ENCODE results near the gene NUDT22. TPM values are rescaled to one million over a fixed set of nuclear protein-coding genes. Genes with fewer than 3 reads are reported as not detected.

Gene NUDT22
- total RNA-seq, 1 donor from 2014 or later, result 44.6 TPM

DNA sequence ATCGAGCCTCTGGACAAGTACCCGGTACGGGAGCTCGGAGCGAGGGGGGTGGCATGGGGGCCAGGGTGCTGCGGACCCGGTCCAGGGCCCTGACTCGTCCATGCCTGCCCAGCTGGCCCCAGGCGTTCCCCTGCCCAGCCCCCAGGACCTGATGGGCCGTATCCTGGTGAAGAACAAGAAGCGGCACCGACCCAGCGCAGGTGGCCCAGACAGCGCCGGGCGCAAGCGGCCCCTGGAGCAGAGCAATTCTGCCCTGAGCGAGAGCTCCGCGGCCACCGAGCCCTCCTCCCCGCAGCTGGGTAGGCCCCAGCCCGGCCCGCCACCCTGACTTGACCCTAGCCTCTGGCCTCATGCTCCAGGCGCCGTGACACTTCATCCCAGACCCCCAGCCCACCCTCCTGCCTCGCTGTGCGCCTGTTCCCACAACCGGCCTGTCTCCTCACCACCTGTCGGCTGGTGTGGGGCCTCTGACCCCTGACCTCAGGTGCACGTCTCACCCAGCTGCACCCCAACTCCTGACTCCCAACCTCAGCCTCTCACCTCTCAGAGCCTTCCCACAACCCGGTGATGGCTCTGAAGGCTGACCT is 33.0 kb downstream of the NUDT22 start:
- DNase-seq, result no peak

DNA sequence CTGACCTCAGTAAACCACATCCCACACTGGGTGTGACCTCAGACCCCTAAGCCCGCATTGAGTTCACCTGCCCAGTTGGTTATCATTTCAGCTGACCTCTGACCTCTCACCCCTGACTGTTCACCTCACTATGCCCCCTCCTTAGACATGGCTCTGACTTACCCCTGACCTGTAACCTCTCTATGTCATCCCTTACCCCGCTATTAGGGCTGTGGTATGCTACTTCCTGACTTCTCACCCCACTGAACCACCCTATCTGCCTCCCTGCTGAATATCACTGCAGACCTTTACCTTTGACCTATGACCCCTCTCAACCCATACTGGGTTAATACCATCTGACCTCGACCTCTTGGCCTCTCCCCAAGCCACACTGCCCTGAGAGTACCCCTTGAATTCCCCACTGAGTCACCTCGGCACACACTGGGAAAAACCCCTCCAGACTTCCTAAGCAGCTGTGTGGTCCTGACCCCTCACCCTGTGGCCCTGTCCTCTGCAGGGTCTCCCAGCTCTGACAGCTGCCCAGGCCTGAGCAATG is 33.5 kb downstream of the NUDT22 start:
- no peak for DNase-seq

DNA sequence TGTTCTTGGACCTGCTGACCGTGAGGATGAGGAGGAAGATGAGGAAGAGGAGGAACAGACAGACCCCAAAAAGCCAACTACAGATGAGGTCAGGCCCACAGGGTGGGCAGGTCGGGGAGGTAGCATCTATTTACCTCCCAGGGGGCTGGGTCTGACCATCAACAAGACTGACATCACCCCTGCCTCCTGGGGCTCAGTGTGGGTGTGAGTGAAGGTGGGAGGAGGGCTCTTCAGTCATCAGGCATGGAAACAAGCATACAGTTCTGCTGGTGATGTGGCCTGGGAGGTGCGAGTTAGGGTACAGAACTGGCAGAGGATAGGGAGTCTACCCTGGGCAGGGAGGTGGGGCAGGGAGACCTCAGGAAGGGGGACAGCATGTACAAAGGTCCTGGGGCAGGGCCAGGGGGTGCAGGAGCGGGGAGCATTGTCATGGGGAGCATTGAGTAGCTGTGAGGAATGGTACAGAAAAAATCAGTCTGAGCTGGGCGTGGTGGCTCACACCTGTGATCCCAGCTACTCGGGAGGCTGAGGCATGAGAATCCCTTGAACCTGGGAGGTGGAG is 34.2 kb downstream of the NUDT22 start:
- no peak for DNase-seq

DNA sequence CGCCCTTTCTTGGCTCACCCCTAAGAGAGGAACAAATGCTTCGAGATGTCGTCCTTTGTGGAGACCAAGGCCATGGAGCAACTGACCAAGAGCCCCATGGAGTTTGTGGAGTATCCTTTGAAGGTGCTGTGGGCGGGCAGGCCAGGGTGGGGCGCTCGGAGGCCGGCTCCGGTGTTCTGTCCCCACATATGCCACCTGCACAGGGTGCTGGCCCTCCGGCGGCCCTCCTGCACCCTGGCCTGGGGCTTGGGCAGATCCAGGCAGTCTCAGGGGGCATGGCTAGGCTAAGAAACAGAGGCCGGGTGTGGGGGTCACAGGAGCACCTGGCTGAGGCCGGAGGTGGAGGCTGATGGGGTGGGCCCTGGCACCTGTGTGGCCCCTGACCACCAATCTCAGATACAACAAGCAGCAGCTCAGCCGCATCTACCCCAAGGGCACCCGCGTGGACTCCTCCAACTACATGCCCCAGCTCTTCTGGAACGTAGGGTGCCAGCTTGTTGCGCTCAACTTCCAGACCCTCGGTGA is 35.5 kb downstream of the NUDT22 start:
- DNase-seq, result no peak

DNA sequence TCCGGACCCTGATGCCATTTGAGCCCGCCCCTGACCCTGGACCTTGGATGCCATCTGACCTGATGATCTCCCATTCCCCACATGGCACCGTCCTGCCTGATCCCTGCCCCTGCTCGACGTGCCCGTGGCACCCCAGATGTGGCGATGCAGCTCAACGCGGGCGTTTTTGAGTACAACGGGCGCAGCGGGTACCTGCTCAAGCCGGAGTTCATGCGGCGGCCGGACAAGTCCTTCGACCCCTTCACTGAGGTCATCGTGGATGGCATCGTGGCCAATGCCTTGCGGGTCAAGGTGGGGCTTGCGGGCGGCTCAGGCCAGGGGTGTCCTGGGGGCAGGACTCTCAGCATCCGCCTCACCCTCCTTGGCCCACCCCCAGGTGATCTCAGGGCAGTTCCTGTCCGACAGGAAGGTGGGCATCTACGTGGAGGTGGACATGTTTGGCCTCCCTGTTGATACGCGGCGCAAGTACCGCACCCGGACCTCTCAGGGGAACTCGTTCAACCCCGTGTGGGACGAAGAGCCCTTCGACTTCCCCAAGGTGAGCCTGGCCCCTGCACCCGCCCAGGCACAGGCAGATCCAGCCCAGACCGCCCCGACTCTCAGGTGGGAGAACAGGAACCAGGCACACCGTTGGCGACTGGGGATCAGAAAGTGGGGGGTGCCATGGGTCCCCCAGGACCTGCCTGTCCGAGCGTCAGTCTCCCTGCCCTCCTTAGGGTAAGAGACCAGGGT is 36.4 kb downstream of the NUDT22 start:
- no peak for DNase-seq

DNA sequence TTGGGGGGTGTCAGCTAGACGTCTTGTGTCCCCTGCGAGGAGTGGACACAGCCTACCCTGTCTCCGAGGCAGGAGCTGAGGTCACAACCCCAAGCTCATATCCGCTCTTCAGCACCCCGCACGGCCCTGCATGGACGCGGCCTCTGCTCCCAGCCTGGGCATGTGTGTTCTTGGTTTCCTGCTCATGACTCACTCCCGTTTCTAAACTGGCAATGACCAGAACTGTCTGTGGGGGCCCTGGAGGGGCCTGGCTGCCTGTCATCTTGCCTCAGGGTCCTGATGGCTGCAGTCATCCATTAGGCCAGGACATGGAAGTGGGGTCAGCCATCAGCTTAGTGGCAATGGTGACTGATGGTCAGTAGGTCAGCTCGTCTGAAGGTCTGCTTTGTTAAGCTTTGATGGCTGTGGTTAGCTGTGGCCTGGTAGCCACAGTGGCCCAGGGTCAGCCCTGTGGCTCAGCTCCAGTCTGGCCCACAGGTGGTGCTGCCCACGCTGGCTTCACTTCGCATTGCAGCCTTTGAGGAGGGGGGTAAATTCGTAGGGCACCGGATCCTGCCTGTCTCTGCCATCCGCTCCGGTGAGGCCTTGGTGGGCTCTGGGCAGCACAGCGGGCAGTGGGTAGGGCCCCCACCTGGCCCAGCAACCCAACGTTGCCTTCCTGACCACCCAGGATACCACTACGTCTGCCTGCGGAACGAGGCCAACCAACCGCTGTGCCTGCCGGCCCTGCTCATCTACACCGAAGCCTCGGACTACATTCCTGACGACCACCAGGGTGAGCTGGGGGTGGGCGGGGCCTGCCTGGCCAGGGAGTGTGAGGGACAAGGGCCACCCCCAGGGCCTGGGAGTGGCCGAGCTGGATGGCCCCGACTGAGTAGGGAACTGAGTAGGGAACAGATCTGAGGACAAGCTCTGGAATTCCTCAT is 37.2 kb downstream of the NUDT22 start:
- peak; percentile 89 for DNase-seq

DNA sequence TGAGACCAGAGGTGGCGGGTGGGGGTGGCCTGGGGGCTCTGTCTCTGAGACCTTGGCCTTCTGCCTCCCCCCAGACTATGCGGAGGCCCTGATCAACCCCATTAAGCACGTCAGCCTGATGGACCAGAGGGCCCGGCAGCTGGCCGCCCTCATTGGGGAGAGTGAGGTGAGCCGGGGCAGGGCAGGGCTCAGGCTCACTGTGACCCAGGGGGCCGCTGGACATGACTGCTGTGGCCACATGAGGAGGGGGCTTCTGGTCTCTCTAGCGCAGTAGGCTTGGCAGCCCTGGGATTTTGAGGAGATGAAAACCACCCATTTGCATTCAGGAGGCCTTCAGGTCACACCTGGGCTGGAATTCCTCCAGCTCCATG is 37.9 kb downstream of the NUDT22 start:
- DNase-seq, result no peak

DNA sequence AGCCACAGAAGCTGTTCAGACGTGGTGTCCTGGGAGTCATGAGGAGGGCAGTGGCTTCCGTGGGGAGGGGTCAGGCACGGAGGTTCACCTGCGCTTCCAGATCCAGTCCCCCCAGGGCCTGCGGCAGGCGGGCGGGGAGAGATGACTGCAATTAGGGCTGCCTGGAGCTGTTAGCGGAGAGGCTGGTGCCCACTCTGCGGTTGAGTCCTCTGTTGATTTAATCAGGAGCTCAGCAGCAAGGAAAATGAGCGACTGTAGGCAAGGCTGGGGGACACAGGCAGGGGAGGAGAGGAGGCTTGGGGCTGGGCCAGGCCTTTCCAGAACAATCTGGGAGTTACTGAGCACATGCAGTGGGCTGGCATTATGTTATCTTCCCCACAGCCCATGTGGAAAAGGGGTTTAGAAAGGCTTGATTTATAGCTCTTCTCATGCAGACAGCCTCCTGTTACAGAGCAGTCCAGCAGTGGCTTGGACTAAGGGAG is 38.3 kb downstream of the NUDT22 start:
- no peak for DNase-seq

DNA sequence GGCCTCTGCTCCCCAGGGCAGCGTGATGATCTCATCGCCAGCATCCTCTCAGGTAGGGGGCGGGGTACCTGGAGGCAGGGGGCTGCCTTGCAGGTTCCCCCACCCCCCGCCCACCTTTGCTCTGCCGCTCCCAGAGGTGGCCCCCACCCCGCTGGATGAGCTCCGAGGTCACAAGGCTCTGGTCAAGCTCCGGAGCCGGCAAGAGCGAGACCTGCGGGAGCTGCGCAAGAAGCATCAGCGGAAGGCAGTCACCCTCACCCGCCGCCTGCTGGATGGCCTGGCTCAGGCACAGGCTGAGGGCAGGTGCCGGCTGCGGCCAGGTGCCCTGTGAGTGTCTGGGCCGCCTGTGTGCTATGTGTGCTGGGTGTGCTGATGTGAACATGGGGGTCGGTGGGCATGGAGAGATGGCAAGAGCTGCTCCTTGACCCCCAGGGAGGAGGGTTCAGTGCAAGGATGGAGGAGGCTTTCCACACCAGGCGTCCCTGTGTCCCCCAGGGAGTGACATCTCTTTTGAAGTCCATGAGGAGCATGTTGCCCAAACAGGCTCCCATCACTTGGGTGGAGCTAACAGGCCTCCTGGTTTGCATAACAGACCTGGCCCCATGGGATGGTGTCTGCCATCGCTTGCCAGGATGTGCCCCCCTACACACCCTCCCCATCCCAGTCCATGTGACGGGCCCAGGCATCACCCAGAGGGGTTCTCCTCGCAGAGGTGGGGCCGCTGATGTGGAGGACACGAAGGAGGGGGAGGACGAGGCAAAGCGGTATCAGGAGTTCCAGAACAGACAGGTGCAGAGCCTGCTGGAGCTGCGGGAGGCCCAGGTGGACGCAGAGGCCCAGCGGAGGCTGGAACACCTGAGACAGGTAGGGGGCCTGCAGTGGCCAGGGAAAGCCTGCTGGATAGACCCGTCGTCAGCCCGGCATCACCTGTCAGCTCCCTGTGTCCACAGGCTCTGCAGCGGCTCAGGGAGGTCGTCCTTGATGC is 39.4 kb downstream of the NUDT22 start:
- no peak for DNase-seq

DNA sequence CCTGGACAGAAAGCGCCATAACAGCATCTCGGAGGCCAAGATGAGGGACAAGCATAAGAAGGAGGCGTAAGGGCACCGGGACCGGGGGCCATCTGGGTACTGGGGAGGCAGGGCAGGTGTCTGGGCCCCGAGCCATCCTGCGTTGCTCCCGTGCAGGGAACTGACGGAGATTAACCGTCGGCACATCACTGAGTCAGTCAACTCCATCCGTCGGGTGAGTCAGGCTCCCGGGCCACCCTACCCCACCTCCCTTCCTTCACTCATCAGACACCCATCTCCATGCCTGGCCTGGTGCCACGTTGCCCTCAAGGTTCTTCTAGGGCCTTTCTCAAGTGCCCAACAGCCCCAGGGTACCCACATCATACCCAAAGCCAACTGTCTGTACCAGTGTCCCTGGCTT is 40.3 kb downstream of the NUDT22 start:
- peak; percentile 39 for DNase-seq

DNA sequence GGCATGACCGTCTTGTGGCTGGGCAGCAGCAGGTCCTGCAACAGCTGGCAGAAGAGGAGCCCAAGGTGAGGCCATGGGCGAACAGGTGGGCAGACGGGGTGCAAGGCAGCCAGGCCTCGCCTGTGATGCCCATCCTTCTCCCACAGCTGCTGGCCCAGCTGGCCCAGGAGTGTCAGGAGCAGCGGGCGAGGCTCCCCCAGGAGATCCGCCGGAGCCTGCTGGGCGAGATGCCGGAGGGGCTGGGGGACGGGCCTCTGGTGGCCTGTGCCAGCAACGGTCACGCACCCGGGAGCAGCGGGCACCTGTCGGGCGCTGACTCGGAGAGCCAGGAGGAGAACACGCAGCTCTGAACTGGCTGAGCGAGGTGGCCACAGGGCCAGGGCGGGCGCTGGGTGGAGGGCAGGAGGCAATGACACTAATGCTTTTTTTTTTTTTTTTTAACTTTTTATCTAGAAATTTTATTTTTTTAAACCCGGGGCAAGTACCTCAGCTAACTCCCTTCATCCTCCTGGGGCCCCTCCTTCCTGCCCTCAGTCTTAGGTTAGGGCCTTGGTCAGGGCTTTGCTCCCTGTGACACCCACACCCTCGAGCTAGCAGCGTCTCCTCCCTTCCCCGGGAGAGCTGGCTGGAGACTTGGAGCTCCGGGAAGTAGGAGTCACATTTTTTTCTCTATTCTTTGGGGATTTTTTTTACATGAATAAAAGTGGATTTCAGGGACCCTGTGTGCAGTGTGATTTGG is 41.3 kb downstream of the NUDT22 start:
- DNase-seq, result peak; percentile 25

DNA sequence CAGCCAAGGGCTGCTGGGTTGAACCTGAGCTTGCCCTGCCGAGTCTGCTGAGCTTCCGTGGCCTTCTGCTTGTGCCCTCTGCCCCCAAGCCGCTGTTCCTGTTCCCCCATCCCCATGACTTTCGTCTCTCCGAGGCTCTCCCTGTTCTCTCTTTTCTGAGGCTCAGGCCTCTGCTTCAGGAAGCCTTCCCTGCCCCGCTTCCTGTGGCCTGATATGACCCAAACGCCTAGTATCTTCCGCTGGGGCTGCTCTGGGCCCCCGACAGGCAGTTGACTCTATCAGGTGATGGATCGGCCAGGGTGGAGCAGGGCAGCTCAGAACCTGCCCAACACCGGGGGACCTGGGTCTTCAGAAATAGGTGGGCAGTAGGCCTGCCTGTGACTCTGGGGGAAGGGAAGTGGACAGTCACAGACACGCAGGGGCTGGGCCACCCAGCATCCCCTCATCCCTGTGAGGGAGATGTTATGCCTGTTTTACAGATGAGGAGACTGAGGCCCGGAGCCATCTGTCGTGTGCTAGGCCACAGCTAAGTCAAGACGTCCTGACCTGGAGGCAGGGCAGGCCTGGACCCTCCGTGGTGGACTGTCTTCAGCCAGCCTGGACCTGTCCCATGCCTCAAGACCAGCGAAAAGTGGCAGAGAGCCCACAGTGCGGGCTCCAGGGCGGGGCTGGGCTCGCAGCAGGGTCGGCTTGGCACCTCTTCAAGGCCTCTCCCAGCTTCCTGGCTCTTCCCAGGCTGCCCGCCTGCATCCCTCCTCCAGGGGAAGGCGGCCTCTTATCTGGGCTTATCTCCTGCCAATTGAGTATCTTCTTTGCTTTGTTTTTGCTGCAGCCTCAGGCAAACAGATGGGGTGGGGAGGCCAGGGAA is 42.2 kb downstream of the NUDT22 start:
- DNase-seq, result peak; percentile 66

DNA sequence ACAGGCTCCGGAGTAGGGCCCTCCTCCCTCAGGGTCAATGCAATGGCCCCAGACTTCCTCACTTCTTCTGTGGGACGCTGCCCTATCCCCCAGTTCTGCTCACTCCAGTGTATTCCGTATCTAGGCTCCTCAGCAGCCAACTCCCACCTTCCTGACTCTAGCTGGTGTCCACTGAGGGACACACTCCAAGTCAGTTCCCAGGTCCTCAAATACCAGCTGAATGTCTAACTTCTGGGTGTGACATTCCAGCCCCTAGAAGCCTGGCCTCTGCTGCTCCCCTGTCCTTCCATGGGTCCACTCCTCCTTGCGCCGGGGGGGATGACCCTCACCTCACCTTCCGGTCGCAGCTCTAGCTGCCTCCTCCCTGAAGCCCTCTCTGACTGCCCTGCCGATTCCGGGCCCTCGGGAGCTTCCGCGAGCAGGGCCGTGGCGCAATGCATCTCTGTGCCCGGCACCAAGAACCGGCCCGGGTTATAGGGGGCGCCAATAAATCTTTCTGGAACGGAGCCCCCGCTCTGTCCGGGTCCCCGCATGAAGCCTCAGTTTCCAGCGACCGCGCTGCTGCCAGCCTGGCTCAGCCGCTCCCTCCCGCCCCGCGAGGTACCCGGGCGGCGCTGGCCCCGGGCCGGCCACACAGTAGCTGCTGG is 42.9 kb downstream of the NUDT22 start:
- DNase-seq, result peak; percentile 63

DNA sequence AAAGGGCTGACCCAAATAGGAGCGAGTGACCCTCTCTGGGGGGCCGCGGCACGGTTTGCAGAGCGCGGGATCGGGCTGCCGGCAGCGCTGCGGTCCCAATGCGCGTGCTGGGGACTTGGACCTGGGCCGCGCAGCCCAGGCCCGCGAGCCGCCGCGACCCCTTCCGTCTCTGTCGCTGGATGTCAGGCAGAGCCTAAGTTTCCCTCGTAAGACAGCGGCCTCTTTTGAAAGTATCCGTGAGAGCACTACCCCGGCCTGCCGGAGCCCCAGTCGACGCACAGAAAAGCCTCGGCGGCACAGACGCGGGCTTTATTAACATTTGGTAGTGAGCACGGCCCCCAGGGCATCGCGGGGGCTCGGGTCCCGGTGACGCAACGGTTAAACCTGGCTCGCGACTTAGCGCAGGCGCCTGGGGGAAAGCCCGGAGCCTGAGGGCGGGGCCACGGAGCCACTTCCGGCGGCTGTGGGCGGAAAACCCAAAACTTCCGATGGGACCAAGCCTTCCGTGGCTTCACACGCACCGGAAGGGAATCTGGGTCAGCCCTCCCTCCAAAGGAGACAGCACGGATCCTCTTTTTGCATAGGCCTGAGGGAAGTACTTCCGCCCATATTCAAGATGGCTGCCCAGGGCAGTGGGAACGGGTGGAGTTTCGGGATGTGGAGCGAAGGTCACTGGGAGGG is 43.6 kb downstream of the NUDT22 start:
- peak; percentile 100 for DNase-seq

DNA sequence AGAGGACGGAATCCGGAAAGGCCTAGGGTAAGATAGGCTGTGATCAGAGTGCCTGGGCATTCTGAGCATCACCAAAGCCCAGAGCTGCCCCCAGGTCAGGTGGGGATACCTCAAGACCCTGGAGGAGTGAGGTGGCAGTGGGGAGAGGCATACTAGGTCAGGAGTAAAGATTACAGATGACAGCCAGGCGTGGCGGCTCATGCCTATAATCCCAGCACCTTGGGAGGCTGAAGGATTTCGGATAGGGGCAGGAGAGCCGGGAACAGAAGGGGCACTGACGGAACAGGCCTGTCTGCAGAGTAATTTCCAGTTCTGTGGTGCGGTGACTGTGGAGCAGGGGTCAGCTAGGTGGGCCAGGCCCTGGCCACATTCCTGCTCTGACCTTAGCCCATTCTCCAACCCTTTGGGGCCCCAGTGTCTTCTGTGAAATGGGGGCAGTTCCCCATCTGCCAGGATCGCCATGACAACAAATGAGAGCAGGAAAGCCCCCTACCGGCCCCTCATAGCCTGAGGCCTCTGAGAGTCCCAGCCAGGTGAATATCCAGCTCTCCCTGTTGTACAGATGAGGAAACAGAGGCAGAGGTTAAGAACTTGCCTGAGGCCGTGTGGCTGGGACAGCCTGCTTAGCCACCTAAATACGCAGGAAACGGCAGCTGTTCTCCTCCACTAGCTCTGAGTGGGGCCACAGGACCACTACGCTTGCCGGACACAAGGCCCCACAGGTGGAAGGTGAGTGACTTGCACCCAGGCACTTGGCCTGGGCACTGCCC is 49.1 kb downstream of the NUDT22 start:
- DNase-seq, result no peak

DNA sequence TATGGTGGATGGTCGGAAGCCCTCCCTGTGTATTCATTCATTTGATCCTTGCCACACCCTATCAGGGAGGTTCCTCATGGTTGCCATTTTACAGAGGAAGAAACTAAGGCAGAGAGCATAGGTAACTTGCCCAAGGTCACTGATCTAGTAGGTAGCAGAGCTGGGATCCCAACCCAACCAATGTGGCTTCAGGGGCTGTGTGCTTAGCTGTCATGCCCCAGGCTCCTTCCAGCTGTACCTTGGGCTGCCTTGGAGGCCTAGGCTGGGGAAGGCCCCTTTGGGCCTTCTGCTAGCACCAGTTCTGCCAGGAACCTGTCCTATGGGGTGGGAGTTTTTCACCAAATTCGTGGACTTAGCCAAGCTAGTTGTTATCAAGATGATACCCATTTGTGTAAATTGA is 49.8 kb downstream of the NUDT22 start:
- no peak for DNase-seq

DNA sequence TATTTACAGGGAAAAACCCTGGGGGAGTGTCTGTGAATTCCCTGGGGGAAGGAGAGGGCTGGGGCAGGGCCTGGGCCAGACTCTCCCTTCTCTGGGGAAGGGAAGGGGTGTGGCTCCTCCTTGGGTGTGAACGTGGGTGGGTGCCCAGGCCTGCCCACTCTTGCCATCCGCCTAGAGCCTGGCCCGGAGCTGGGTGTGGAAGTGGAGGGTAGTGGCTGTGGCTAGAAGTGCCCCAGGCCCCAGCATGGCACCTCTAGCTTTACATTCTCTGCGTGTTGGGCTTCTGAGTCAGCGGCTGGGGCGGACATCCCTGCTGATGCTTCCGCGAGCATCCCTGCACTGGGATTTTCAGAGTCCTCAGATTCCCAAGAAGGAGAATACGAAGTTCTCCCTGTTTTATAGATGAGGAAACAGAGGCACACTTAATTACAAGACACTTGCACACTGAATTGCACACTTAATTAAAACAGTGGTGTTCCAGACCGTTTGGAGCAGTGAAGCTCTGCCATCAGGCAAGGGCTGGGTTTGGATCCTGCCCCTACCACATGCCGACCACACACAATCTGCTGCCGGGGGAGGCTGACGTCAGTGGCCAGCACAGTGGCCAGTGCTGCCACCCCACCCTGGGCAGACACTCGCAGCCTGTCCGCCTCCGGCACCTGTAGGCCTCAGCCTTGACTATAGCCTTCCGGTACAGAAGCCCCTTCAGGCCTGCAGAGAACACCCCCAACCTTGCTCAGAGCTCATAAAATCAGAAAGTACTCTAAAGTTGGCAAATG is 50.8 kb downstream of the NUDT22 start:
- DNase-seq, result no peak
